Lower leg skin (tissue), 4 donors: ENCODE data around the gene TUBA4A. TPM values are rescaled to one million over a fixed set of nuclear protein-coding genes. Genes with fewer than 3 reads are reported as not detected.

Experiments used
- DNase-seq, 2 donors: peaks; one replicate each; pipeline ENCODE4 v3.0.0-alpha.2; 2019; ENCODE audit warnings: low spot score in 2 of 2
- H3K4me3 ChIP-seq: fragments of 200-600 bp; sonication (generic); 2 replicates; pipeline ENCODE4 v1.5.1; 2017; ENCODE audit warnings: mild to moderate bottlenecking, low read depth; ENCODE audit not compliant: poor library complexity, severe bottlenecking
- CTCF ChIP-seq, 3 donors: fragments of 450-650 bp; IDR thresholded peaks; one replicate each; pipeline ENCODE4 v1.5.1; 2016; ENCODE audit warnings: antibody characterized with exemption in 3 of 3, mild to moderate bottlenecking in 3 of 3, moderate library complexity in 2 of 3
- POLR2A ChIP-seq, 2 donors: fragments of 450-650 bp; IDR thresholded peaks; one replicate each; pipeline ENCODE4 v1.6.1; 2016 to 2017; ENCODE audit warnings: antibody characterized with exemption in 2 of 2, mild to moderate bottlenecking in 1 of 2, moderate library complexity in 1 of 2
- WGBS, 2 donors: methylation state at CpG; one replicate each; pipeline ENCODE4 v1.1.5; 2018; 5-methylcytosine and 5-hydroxymethylcytosine counted together
- intact Hi-C: fragments of 100-400 bp; cut with DNase I; formaldehyde crosslinking; loops from one replicate; pipeline ENCODE4 v1.15.0; 2023; ENCODE audit warnings: low total_unique reads
- total RNA-seq, 4 donors: library from RNA; depleted of rRNA; stranded (reverse); fragments of >200 nt; gene quantifications; one replicate each; pipeline ENCODE4 v1.1.0, GENCODE V29; 2016

Gene TUBA4A
- total RNA-seq, 4 donors from 2014 or later: 181 to 522 (median 240) TPM

GRCh38 chr2:219279151-219279915 is 25.6 kb upstream of the TUBA4A start, which contains the start of gene DNAJB2:
Gene DNAJB2, plus strand, starts transcription at chr2:219279366. Its CDS starts 468 bp downstream, at chr2:219279834.
- H3K4me3 ChIP-seq: peak within 1 kb of the TSS; percentile 64
- WGBS, 2 donors: 0 to 1% methylated on average over 26 to 38 of the region's 65 CpGs
- TF ChIP-seq POLR2A (IDR thresholded peaks at IDR 0.05): peak in 1 of 2 donors; percentile 63
- TF ChIP-seq CTCF (IDR thresholded peaks at IDR 0.05): no peak
- intact Hi-C loops: no loop called here
- peak; percentile 98 to 100 for DNase-seq

GRCh38 chr2:219278655-219279150 is 25.0 kb upstream of the TUBA4A start:
- intact Hi-C loops: no loop called here
- WGBS, 2 donors: 11 to 16% methylated on average over 9 of the region's 9 CpGs
- TF ChIP-seq POLR2A (IDR thresholded peaks at IDR 0.05): no peak
- no peak for TF ChIP-seq CTCF (IDR thresholded peaks at IDR 0.05)
- DNase-seq: no peak
- H3K4me3 ChIP-seq: no peak overlapping the region

GRCh38 chr2:219277703-219278654 is 24.3 kb upstream of the TUBA4A start:
- WGBS, 2 donors: 20 to 21% methylated on average over 25 of the region's 25 CpGs
- DNase-seq: peak; percentile 82 to 97
- TF ChIP-seq CTCF (IDR thresholded peaks at IDR 0.05): peak in 2 of 3 donors; percentile 3 to 94
- TF ChIP-seq POLR2A (IDR thresholded peaks at IDR 0.05): no peak
- intact Hi-C loops: no loop called here
- no peak overlapping the region for H3K4me3 ChIP-seq

- DNase-seq: no peak
- 30 to 36% methylated on average over 6 of the region's 6 CpGs for WGBS, 2 donors
- TF ChIP-seq POLR2A (IDR thresholded peaks at IDR 0.05) (no peak), CTCF (IDR thresholded peaks at IDR 0.05) (no peak)
- intact Hi-C loops: no loop called here
- no peak overlapping the region for H3K4me3 ChIP-seq
Measured at GRCh38 chr2:219274361-219274921, 20.7 kb upstream of the TUBA4A start.

- no peak for TF ChIP-seq CTCF (IDR thresholded peaks at IDR 0.05)
- no peak for TF ChIP-seq POLR2A (IDR thresholded peaks at IDR 0.05)
- no peak overlapping the region for H3K4me3 ChIP-seq
- intact Hi-C loops: no loop called here
- WGBS, 2 donors: 39 to 62% methylated on average over 3 of the region's 3 CpGs
- DNase-seq: peak in 1 of 2 donors; percentile 78
Measured at GRCh38 chr2:219273937-219274336, 20.2 kb upstream of the TUBA4A start.
